Breast epithelium (tissue), 4 donors: ENCODE measurements around the gene ZACN. TPM values are rescaled to one million over a fixed set of nuclear protein-coding genes. Genes with fewer than 3 reads are reported as not detected.

ENCODE experiments used
- DNase-seq, 2 donors: peaks; one replicate each; pipeline ENCODE4 v3.0.0-alpha.2; 2019; ENCODE audit warnings: low spot score in 2 of 2
- H3K27ac ChIP-seq, 2 donors: fragments of 200-600 bp; sonication (generic) in 1 of 2; one replicate each; pipeline ENCODE4 v1.5.1; 2016 to 2019; ENCODE audit warnings: mild to moderate bottlenecking in 1 of 2
- H3K27me3 ChIP-seq, 2 donors: fragments of 200-600 bp; sonication (generic) in 1 of 2; one replicate each; pipeline versions ENCODE4 v1.5.1 to v1.6.0; 2017 to 2019; ENCODE audit warnings: control low read depth in 1 of 2, mild to moderate bottlenecking in 1 of 2
- H3K36me3 ChIP-seq: fragments of 200-600 bp; one replicate; pipeline ENCODE4 v1.5.1; 2019
- H3K4me1 ChIP-seq, 2 donors: fragments of 200-600 bp; sonication (generic); one replicate each; pipeline ENCODE4 v1.5.1; 2016 to 2019; ENCODE audit warnings: control low read depth in 1 of 2
- H3K4me3 ChIP-seq, 3 donors: fragments of 200-600 bp; sonication (generic); 1 replicate in 2 of 3; 2 replicates in 1 of 3; pipeline ENCODE4 v1.5.1; 2016 to 2019; ENCODE audit warnings: mild to moderate bottlenecking in 3 of 3, moderate library complexity in 2 of 3
- H3K9me3 ChIP-seq, 2 donors: fragments of 200-600 bp; sonication (generic) in 1 of 2; one replicate each; pipeline ENCODE4 v1.5.1; 2016 to 2019; ENCODE audit warnings: control low read depth in 1 of 2
- CTCF ChIP-seq, 3 donors: fragments of 450-650 bp; IDR thresholded peaks; one replicate each; pipeline ENCODE4 v1.5.1; 2016 to 2017; ENCODE audit warnings: antibody characterized with exemption in 3 of 3, mild to moderate bottlenecking in 3 of 3, moderate library complexity in 3 of 3
- POLR2A ChIP-seq: fragments of 450-650 bp; IDR thresholded peaks from one replicate; pipeline ENCODE4 v1.6.1; 2016; ENCODE audit warnings: antibody characterized with exemption, mild to moderate bottlenecking, moderate library complexity
- POLR2AphosphoS5 ChIP-seq, 3 donors: sonication (generic); formaldehyde crosslinking; IDR thresholded peaks; one replicate each; pipeline ENCODE4 v1.6.1; 2017; ENCODE audit warnings: antibody characterized with exemption in 3 of 3
- intact Hi-C: fragments of 100-400 bp; cut with DNase I; formaldehyde crosslinking; loops from one replicate; pipeline ENCODE4 v1.15.1; 2023; ENCODE audit warnings: low total_unique reads
- total RNA-seq, 3 donors: library from RNA; depleted of rRNA; stranded (reverse); fragments of >200 nt; gene quantifications; one replicate each; pipeline ENCODE4 v1.1.0, GENCODE V29; 2016

The ZACN gene
- total RNA-seq, 3 donors from 2014 or later, result not detected

- Histone ChIP-seq H3K36me3 (no peaks in the 10 kb centered on the region), H3K4me3 (no peak overlapping the region), H3K27me3 (no peaks in the 10 kb centered on the region), H3K9me3 (no peaks in the 10 kb centered on the region), H3K4me1 (peaks cover 0 to 6% of the 10 kb centered on the region in 2 donors), H3K27ac (no peak overlapping the region)
- no peak for DNase-seq
- TF ChIP-seq POLR2AphosphoS5 (IDR thresholded peaks at IDR 0.05) (no peak), CTCF (IDR thresholded peaks at IDR 0.05) (no peak), POLR2A (no peak)
- intact Hi-C loops, result no loop called here
Measured at GRCh38 chr17:76125391-76125675, 46.4 kb downstream of the ZACN start.

GRCh38 chr17:76125922-76126321, 46.9 kb downstream of the ZACN start:
- no peaks in the 10 kb centered on the region for H3K36me3 ChIP-seq
- intact Hi-C loops, result no loop called here
- no peak overlapping the region for H3K4me3 ChIP-seq
- peaks cover 0 to 6% of the 10 kb centered on the region in 2 donors for H3K4me1 ChIP-seq
- DNase-seq, result no peak
- H3K27ac ChIP-seq, result no peak overlapping the region
- no peak for TF ChIP-seq POLR2AphosphoS5 (IDR thresholded peaks at IDR 0.05)
- TF ChIP-seq POLR2A, result no peak
- no peak for TF ChIP-seq CTCF (IDR thresholded peaks at IDR 0.05)
- no peaks in the 10 kb centered on the region for H3K9me3 ChIP-seq
- H3K27me3 ChIP-seq, result no peaks in the 10 kb centered on the region

GRCh38 chr17:76130473-76130872, 51.5 kb downstream of the ZACN start:
- no peaks in the 10 kb centered on the region for H3K36me3 ChIP-seq

GRCh38 chr17:76131051-76131691, 52.2 kb downstream of the ZACN start:
- TF ChIP-seq POLR2A, result no peak
- no peak for TF ChIP-seq POLR2AphosphoS5 (IDR thresholded peaks at IDR 0.05)
- TF ChIP-seq CTCF (IDR thresholded peaks at IDR 0.05), result no peak
- Histone ChIP-seq H3K36me3 (no peaks in the 10 kb centered on the region), H3K4me3 (no peak overlapping the region), H3K9me3 (no peaks in the 10 kb centered on the region), H3K27ac (peak overlapping the region; percentile 50 to 76), H3K27me3 (no peaks in the 10 kb centered on the region), H3K4me1 (no peaks in the 10 kb centered on the region)
- intact Hi-C loops, result no loop called here
- no peak for DNase-seq

More at GRCh38 chr17:76130473-76130872, 51.5 kb downstream of the ZACN start:
- DNase-seq, result no peak
- TF ChIP-seq POLR2AphosphoS5 (IDR thresholded peaks at IDR 0.05), result no peak
- no peak for TF ChIP-seq CTCF (IDR thresholded peaks at IDR 0.05)
- no peak for TF ChIP-seq POLR2A
- no peak overlapping the region for H3K27ac ChIP-seq
- H3K9me3 ChIP-seq, result no peaks in the 10 kb centered on the region
- no peaks in the 10 kb centered on the region for H3K27me3 ChIP-seq
- H3K4me1 ChIP-seq, result no peaks in the 10 kb centered on the region
- H3K4me3 ChIP-seq, result no peak overlapping the region
- intact Hi-C loops, result no loop called here

GRCh38 chr17:76131692-76132573, 53.0 kb downstream of the ZACN start:
- H3K36me3 ChIP-seq, result no peaks in the 10 kb centered on the region
- peak overlapping the region in 2 of 3 donors; percentile 22 to 48 for H3K4me3 ChIP-seq

More at GRCh38 chr17:76131692-76132573, 53.0 kb downstream of the ZACN start:
- DNase-seq, result peak in 1 of 2 donors; percentile 77
- intact Hi-C loops, result no loop called here
- no peak for TF ChIP-seq CTCF (IDR thresholded peaks at IDR 0.05)
- no peak for TF ChIP-seq POLR2A
- no peak for TF ChIP-seq POLR2AphosphoS5 (IDR thresholded peaks at IDR 0.05)
- H3K9me3 ChIP-seq, result no peaks in the 10 kb centered on the region
- peak overlapping the region; percentile 50 to 76 for H3K27ac ChIP-seq
- peaks cover 0 to 3% of the 10 kb centered on the region in 2 donors for H3K27me3 ChIP-seq
- H3K4me1 ChIP-seq, result no peaks in the 10 kb centered on the region
